WTC11 (cell line): Measurements from ENCODE around the gene GAK. TPM values are rescaled to one million over a fixed set of nuclear protein-coding genes. Genes with fewer than 3 reads are reported as not detected.

Experiments used
- ATAC-seq: fragments of 200-7000 bp; cut with Tn5 transposase; 2 replicates; pipeline ENCODE4 v1.10.0; 2021; ENCODE audit warnings: mild to moderate bottlenecking, moderate library complexity
- CTCF ChIA-PET: fragments of 300-600 bp; sonication (Branson Sonifier 250); formaldehyde crosslinking; loops from one replicate; lab custom pipeline; 2021; ENCODE audit warnings: antibody characterized with exemption; lab: Charles Lee
- POLR2A ChIA-PET: fragments of 350-600 bp; sonication (Branson Sonifier 250); formaldehyde crosslinking; loops from one replicate; lab custom pipeline; 2021; ENCODE audit warnings: antibody characterized with exemption; lab: Charles Lee
- DNase-seq: peaks from one replicate; pipeline ENCODE4 v3.0.0; 2021; ENCODE audit warnings: low spot score
- H3K27ac Mint-ChIP-seq: 2 replicates; pipeline ENCODE4 v1.8.0; 2021; ENCODE audit warnings: mixed read lengths
- H3K27me3 Mint-ChIP-seq: 2 replicates; pipeline ENCODE4 v1.8.0; 2021; ENCODE audit warnings: low read depth, mild to moderate bottlenecking, moderate library complexity, mixed read lengths
- H3K36me3 Mint-ChIP-seq: 2 replicates; pipeline ENCODE4 v1.8.0; 2021; ENCODE audit warnings: mixed read lengths
- H3K4me1 Mint-ChIP-seq: 2 replicates; pipeline ENCODE4 v1.8.0; 2022; ENCODE audit warnings: mixed read lengths
- H3K4me3 Mint-ChIP-seq: 2 replicates; pipeline ENCODE4 v1.8.0; 2021; ENCODE audit warnings: mild to moderate bottlenecking, moderate library complexity, mixed read lengths
- H3K9me3 Mint-ChIP-seq: 2 replicates; pipeline ENCODE4 v1.8.0; 2021; ENCODE audit warnings: mixed read lengths
- ARID4B ChIP-seq: sonication (generic); formaldehyde crosslinking; IDR thresholded peaks from 2 replicates; pipeline ENCODE4 v1.8.0; 2023; ENCODE audit warnings: missing genetic modification reagents, mild to moderate bottlenecking, borderline replicate concordance
- ATF1 ChIP-seq: sonication (generic); formaldehyde crosslinking; IDR thresholded peaks from 2 replicates; pipeline ENCODE4 v1.8.1; 2023; ENCODE audit warnings: mild to moderate bottlenecking, moderate library complexity, missing genetic modification reagents
- FOXJ3 ChIP-seq: sonication (generic); formaldehyde crosslinking; IDR thresholded peaks from 2 replicates; pipeline ENCODE4 v1.9.0; 2021; ENCODE audit warnings: missing genetic modification reagents, mild to moderate bottlenecking, borderline replicate concordance
- FOXP1 ChIP-seq: sonication (generic); formaldehyde crosslinking; IDR thresholded peaks from 2 replicates; pipeline ENCODE4 v1.8.0; 2022; ENCODE audit warnings: missing genetic modification reagents, mild to moderate bottlenecking, moderate library complexity, borderline replicate concordance
- MXD4 ChIP-seq: fragments of 250-450 bp; sonication (Bioruptor Pico); IDR thresholded peaks from 2 replicates; pipeline ENCODE4 v1.8.0; 2021; ENCODE audit warnings: mild to moderate bottlenecking, moderate library complexity, borderline replicate concordance
- NFATC4 ChIP-seq: fragments of 250-450 bp; sonication (Bioruptor Pico); IDR thresholded peaks from 2 replicates; pipeline ENCODE4 v1.9.0; 2021; ENCODE audit warnings: mild to moderate bottlenecking
- PRDM15 ChIP-seq: sonication (generic); formaldehyde crosslinking; IDR thresholded peaks from 2 replicates; pipeline ENCODE4 v1.8.0; 2022; ENCODE audit warnings: missing genetic modification reagents
- TEAD1 ChIP-seq: sonication (generic); formaldehyde crosslinking; IDR thresholded peaks from 2 replicates; pipeline ENCODE4 v1.8.0; 2022; ENCODE audit warnings: mild to moderate bottlenecking, missing genetic modification reagents
- TP53 ChIP-seq: sonication (generic); formaldehyde crosslinking; IDR thresholded peaks from 2 replicates; pipeline ENCODE4 v1.8.1; 2023; ENCODE audit warnings: mild to moderate bottlenecking, missing genetic modification reagents
- ZBTB43 ChIP-seq: sonication (generic); formaldehyde crosslinking; IDR thresholded peaks from 2 replicates; pipeline ENCODE4 v1.8.1; 2023; ENCODE audit warnings: mild to moderate bottlenecking, missing genetic modification reagents
- ZNF232 ChIP-seq: sonication (generic); formaldehyde crosslinking; IDR thresholded peaks from 2 replicates; pipeline ENCODE4 v1.8.0; 2022; ENCODE audit warnings: mild to moderate bottlenecking, missing genetic modification reagents
- ZNF671 ChIP-seq: fragments of 250-450 bp; sonication (Bioruptor Pico); IDR thresholded peaks from 2 replicates; pipeline ENCODE4 v1.8.0; 2021; ENCODE audit warnings: mild to moderate bottlenecking
- total RNA-seq: library from RNA; stranded (reverse); gene quantifications from 3 replicates; pipeline ENCODE4 v1.2.3, GENCODE V29; 2021
- TF ChIP-seq, protein P1 (sequence below): sonication (generic); formaldehyde crosslinking; IDR thresholded peaks from 2 replicates; pipeline ENCODE4 v1.8.1; 2023; ENCODE audit warnings: mild to moderate bottlenecking, missing genetic modification reagents, borderline replicate concordance

GAK gene
- total RNA-seq, 1 experiment from 2014 or later = 121 TPM

- no peak overlapping the region for H3K4me3 Mint-ChIP-seq
- DNase-seq = no peak
- no peak for ATAC-seq
- ChIA-PET POLR2A (no interaction called here), CTCF (interaction anchor here (1.2 kb wide), 1 partner anchor 114 kb away, joined by 4 read pairs; no protein-coding TSS in a partner anchor)
- peaks cover 33% of the 10 kb centered on the region for H3K36me3 Mint-ChIP-seq
- H3K27me3 Mint-ChIP-seq = no peaks in the 10 kb centered on the region
- TF ChIP-seq ZNF671 (CRISPR knock-in tag) (no peak), ARID4B (CRISPR knock-in tag) (no peak), PRDM15 (CRISPR knock-in tag) (no peak), FOXJ3 (no peak), TEAD1 (no peak), TP53 (no peak), ZNF232 (CRISPR knock-in tag) (no peak), MXD4 (CRISPR knock-in tag) (no peak), ATF1 (CRISPR knock-in tag) (no peak), NFATC4 (CRISPR knock-in tag) (no peak), ZBTB43 (CRISPR knock-in tag) (no peak), FOXP1 (no peak)
- TF ChIP-seq, protein P1, sequence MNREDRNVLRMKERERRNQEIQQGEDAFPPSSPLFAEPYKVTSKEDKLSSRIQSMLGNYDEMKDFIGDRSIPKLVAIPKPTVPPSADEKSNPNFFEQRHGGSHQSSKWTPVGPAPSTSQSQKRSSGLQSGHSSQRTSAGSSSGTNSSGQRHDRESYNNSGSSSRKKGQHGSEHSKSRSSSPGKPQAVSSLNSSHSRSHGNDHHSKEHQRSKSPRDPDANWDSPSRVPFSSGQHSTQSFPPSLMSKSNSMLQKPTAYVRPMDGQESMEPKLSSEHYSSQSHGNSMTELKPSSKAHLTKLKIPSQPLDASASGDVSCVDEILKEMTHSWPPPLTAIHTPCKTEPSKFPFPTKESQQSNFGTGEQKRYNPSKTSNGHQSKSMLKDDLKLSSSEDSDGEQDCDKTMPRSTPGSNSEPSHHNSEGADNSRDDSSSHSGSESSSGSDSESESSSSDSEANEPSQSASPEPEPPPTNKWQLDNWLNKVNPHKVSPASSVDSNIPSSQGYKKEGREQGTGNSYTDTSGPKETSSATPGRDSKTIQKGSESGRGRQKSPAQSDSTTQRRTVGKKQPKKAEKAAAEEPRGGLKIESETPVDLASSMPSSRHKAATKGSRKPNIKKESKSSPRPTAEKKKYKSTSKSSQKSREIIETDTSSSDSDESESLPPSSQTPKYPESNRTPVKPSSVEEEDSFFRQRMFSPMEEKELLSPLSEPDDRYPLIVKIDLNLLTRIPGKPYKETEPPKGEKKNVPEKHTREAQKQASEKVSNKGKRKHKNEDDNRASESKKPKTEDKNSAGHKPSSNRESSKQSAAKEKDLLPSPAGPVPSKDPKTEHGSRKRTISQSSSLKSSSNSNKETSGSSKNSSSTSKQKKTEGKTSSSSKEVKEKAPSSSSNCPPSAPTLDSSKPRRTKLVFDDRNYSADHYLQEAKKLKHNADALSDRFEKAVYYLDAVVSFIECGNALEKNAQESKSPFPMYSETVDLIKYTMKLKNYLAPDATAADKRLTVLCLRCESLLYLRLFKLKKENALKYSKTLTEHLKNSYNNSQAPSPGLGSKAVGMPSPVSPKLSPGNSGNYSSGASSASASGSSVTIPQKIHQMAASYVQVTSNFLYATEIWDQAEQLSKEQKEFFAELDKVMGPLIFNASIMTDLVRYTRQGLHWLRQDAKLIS = no peak
- no peaks in the 10 kb centered on the region for H3K4me1 Mint-ChIP-seq
- H3K9me3 Mint-ChIP-seq = no peaks in the 10 kb centered on the region
- H3K27ac Mint-ChIP-seq = no peak overlapping the region
Measured at GRCh38 chr4:856225-856901, 75.8 kb downstream of the GAK start.
